Measurements from ENCODE around the gene MCHR1.

DNA sequence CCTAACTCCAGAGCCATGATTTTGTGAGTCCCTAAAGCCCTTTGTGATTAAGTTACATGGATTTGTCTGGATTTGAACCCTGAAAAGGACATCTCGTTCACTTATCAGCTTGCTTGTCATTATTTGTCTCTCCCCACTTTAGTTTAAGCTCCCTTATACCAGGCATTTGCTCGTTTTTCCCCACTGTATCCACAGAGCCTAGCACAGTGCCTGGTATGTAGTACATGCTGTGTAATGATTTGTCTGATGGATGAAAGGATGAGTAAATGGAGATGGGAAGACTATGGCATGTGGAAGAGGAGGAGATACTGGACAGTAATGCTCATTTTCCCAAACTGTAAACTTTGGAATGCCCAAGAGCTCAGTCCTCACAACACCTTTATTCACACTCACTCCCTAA is 9.2 kb upstream of the MCHR1 start:
- TF ChIP-seq CTCF (IDR thresholded peaks at IDR 0.05 in 4 of 5, conservative IDR thresholded peaks at IDR 0.05 in 1 of 5) (no peak), POLR2A (IDR thresholded peaks at IDR 0.05) (no peak)

Measured in gastrocnemius medialis (tissue), 4 donors.